GM12873 (cell line): ENCODE results near the gene MRM2.

Experiments used
- TF ChIP-seq, protein P1 (sequence below): IDR thresholded peaks from 2 replicates; pipeline ENCODE4 v1.5.1; 2012; ENCODE audit warnings: low read depth, mild to moderate bottlenecking, moderate library complexity, low read length, control low read depth; ENCODE audit not compliant: insufficient read depth; ENCODE audit errors: missing control alignments

Gene MRM2

DNA sequence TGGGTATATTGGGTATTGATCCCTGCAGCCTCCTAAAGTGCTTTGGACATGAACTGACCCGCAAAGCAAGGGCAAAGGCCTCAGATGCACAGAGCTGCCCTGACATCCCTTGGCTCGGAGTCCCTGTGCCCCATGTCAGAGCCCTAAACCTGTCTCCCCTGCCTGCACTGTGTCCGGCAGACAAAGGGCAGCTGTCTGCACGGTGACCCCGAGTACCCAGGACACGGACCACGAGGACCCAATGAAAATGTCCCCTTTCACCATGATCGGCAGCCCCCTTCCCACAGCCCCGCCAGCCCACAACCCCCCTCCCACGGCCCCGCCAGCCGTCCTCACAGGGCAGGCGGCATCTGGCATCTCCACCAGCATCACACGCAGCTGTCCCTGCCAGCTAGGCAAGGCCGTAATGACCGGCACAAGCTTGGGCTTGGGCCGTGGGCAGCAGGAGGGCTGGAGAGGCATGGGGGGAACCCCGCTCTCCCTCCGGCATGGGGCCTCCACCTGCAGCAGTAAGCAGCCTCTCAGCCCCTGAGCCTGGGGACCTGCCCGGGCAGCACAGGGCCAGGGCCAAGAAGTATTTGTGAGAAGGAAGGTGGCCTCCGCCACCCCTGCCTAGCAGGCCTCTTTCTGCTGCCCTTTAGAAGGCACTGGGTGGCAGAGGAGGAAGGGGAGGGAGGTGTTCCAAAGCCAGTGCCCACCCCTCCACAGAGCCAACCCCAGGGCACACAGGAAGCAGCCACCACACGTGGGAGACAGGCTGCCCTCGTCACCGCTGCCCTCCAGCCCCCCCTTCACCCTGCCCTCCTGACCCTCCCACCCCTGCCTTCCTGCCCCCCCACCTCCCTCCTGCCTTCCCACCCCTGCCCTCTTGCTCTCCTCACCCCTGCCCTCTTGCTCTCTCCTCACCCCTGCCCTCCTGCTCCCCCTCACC, 10.1 kb upstream of the MRM2 start:
- TF ChIP-seq, protein P1, sequence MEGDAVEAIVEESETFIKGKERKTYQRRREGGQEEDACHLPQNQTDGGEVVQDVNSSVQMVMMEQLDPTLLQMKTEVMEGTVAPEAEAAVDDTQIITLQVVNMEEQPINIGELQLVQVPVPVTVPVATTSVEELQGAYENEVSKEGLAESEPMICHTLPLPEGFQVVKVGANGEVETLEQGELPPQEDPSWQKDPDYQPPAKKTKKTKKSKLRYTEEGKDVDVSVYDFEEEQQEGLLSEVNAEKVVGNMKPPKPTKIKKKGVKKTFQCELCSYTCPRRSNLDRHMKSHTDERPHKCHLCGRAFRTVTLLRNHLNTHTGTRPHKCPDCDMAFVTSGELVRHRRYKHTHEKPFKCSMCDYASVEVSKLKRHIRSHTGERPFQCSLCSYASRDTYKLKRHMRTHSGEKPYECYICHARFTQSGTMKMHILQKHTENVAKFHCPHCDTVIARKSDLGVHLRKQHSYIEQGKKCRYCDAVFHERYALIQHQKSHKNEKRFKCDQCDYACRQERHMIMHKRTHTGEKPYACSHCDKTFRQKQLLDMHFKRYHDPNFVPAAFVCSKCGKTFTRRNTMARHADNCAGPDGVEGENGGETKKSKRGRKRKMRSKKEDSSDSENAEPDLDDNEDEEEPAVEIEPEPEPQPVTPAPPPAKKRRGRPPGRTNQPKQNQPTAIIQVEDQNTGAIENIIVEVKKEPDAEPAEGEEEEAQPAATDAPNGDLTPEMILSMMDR = no peak

DNA sequence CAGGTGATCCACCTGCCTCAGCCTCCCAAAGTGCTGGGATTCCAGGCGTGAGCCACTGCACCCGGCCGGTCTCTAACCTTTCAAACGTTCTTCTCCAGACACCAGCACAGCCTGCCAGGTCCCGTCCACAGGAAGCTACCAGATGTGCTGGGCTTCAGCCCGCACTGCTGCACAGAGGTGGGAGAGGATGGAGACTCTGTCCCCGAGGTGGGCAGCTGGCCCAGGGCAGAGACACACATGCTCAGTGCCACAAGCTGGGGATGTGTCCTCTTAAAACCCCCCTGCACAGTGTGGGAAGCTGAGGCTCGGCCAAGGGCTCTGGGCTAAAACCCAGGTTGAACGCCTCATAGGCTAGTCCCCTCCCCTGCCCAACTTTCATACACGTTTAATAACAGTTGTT, 9.4 kb upstream of the MRM2 start:
- TF ChIP-seq, protein P1 = no peak

DNA sequence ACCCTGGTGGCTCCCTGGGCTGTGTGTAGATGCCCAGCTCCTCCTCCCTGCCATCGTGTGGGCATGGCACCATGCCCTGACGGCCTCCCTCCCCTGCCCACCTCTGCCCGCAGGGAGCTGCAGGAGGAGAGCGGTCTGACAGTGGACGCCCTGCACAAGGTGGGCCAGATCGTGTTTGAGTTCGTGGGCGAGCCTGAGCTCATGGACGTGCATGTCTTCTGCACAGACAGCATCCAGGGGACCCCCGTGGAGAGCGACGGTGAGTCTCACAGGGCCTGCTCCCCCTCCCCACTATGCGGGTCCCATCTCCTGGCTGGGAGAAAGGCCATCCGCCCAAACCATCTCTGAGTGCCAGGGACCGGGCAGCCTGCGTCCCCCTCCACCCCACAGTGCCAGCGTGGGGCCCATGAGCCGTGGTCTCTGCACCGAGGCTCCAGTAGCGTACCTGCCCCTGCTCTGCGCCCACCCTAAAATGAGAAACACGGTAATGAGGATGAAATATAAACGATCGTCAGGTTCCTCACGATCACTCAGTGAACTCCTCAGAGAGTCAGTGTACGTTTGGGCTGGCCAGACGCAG, 7.8 kb upstream of the MRM2 start:
- TF ChIP-seq, protein P1 = no peak

DNA sequence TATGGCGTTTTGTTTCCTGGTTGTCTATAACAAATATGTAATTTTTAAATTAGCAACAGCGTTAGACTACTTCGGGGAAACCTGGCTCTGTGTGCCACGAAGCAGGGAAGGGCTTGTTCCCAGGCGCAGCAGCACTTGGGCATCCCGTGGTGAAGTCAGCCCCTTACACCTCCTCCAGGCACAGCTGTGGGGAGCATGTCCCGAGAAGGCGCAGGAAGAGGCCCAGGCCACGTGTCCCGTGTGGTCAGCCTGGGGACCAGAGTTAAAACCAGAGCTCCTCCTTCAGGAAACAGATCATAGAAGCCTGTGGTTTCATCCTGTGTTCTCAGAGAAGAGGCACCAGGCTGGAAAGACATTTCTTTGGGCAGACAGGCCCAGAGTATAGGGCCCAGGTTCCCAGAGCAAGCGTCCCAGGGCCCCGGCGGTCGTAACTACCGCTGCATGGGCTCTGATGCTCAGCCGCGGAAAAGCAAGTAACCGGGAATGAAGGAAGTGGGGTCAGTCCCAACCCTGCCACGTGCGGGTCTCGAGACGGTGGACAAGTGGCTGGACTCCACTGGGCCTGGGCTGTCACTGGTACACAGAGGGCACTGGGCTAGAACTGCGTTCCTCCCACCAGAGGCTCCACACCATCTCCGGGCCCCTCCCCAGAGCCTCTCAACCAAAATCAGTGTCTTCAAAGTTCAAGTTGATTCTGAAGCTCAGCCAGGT, 7.1 kb upstream of the MRM2 start:
- TF ChIP-seq, protein P1 = no peak

DNA sequence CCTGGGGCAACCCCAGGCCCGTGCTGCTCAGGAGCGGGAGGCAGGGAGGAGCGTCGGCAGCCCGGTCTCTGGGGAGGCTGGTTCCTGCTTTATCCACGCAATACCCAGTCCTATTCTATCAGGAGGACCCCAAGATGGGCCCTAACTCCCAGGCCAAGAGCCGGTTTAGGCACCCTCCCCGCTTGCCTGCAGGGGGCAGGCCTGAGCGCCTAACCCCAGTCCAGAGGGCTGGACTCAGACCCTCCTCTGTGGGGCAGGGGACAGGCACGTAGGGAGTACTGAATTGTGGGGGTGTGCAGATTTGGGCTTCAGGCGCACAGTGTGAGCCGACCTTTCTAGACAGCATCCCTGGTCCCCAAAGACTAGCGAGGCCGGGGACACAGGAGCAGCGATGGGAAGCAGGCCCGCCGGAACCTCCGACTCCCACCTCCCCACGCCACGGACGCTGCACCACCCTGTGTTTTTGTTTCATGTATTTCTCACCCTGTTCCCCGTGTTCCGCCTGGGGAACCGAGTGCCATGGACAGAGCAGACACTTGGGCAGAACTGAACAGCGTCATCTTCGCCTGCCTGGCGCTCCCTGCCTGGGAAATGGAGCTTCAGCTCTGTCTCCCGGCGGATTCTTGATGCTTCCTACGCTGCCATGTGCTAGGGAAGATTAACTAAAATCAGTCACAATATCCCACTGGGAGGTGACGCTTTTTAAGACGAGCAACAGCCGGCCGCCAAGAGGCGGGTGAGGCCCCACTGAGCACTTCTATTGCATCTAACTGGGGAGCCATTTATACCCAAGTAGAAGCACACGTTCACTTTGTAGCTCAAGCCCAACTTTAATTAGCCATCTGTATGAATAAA, 5.4 kb upstream of the MRM2 start:
- TF ChIP-seq, protein P1 = peak; percentile 83

DNA sequence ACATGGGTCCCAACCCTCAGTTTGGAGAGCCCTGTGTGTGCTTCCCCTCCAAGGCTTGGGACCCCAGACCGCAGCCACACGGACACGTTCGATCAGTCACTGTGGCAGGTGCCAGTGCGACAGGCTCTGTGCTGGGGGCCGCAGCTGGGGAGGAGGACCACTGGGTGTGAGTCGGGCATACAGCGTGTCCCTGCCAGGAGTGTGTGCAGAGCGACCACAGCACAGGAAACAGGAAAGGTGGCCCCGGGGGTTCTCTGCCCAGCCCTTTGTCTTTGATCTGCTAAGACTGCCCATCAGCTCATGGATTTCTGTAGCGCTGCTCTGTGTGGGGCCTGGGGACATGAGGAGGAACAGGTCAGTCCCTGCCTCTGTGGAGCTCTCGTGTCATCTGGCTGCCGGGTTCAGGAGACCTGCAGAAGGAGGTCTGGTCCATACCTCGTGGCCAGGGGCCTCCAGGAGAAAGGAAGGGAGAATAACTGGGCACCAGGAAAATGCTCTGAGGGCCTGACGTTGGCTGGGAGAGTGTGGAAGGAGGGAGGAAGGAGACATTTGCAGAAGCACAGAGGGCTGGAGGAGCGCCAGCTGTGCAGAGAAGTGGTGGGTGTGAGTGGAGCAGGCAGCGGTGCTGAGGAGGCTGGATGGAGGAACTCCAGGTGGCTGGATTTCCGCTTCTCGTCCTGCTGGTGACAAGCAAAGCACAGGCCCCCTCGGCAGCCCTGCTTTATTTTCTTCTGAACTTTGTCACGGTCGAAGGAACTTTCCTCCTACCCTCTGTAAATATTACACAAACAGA, 4.1 kb upstream of the MRM2 start:
- TF ChIP-seq, protein P1 = no peak
